DLD1 (cell line): ENCODE measurements around the gene F2R.
"Not testable (repeated sequence)": the region's sequence is repeated elsewhere in the genome, so short reads cannot be mapped to it uniquely, and the experiment has no call there.

ENCODE experiments used
- in situ Hi-C: cut with HindIII; loops from 2 replicates; pipeline ENCODE4 v1.10.0; 2017; ENCODE audit warnings: low sequenced_read_pairs

Gene F2R

GRCh38 chr5:76717222-76718083 lies 1.5 kb downstream of the F2R start:
- in situ Hi-C loops, result no loop called here

DNA sequence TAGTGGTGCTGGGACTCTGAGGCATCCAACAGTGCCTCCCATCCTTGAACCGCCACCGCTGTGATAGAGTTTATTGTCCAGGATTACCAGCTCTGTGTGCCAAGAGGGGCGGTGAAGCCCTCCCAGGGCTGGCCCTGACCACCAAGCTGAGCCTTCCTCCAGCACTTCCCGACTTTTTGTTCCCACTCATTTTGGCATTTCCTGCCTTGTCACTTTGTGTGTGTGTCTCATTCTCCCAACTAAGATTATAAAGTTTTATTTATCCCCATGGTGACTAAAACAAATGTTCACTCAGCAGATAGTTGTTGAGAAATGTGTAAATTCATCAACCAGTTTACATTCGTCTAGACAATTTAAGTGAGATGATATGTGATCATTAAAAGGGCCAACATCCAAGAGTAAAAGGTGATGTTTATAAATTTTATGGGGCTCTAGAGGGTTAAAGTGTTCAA lies 2.5 kb downstream of the F2R start:
- in situ Hi-C loops, result no loop called here

DNA sequence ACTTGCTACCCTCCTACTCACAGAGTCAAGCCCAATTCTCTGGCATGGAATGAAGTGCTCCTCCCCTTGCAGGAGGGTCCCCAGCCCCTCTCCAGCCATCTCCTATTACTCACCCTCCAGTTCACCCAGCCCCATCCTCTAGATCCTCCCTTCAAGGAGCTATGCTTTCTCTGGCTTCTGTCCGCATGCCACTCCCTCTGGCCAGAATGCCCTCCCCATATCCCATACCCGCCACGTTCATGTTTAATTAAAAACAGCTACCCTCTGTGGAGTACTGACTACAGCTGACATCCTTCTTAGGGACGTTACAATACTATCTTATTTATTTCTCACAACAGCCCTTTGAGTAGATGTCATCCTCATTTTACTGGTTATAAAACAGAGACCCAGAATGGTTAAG lies 3.0 kb downstream of the F2R start:
- in situ Hi-C loops, result no loop called here

GRCh38 chr5:76720988-76721569 lies 5.2 kb downstream of the F2R start:
- in situ Hi-C loops, result no loop called here

- in situ Hi-C loops, result no loop called here
These were observed 7.3 kb downstream of the F2R start for GRCh38 chr5:76723266-76723665.

- in situ Hi-C loops, result no loop called here
These were observed 8.0 kb downstream of the F2R start for GRCh38 chr5:76723906-76724305.

- in situ Hi-C loops, result no loop called here
These were observed 8.9 kb downstream of the F2R start for GRCh38 chr5:76724871-76725270.

GRCh38 chr5:76728965-76729364 lies 13.0 kb downstream of the F2R start:
- in situ Hi-C loops, result no loop called here

GRCh38 chr5:76729373-76730290 lies 13.7 kb downstream of the F2R start:
- in situ Hi-C loops, result no loop called here

DNA sequence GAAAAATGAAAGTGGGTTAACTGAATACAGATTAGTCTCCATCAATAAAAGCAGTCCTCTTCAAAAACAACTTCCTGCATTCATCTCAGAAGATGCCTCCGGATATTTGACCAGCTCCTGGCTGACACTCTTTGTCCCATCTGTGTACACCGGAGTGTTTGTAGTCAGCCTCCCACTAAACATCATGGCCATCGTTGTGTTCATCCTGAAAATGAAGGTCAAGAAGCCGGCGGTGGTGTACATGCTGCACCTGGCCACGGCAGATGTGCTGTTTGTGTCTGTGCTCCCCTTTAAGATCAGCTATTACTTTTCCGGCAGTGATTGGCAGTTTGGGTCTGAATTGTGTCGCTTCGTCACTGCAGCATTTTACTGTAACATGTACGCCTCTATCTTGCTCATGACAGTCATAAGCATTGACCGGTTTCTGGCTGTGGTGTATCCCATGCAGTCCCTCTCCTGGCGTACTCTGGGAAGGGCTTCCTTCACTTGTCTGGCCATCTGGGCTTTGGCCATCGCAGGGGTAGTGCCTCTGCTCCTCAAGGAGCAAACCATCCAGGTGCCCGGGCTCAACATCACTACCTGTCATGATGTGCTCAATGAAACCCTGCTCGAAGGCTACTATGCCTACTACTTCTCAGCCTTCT lies 16.6 kb downstream of the F2R start:
- in situ Hi-C loops, result no loop called here

DNA sequence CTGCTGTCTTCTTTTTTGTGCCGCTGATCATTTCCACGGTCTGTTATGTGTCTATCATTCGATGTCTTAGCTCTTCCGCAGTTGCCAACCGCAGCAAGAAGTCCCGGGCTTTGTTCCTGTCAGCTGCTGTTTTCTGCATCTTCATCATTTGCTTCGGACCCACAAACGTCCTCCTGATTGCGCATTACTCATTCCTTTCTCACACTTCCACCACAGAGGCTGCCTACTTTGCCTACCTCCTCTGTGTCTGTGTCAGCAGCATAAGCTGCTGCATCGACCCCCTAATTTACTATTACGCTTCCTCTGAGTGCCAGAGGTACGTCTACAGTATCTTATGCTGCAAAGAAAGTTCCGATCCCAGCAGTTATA lies 17.1 kb downstream of the F2R start:
- in situ Hi-C loops, result no loop called here

DNA sequence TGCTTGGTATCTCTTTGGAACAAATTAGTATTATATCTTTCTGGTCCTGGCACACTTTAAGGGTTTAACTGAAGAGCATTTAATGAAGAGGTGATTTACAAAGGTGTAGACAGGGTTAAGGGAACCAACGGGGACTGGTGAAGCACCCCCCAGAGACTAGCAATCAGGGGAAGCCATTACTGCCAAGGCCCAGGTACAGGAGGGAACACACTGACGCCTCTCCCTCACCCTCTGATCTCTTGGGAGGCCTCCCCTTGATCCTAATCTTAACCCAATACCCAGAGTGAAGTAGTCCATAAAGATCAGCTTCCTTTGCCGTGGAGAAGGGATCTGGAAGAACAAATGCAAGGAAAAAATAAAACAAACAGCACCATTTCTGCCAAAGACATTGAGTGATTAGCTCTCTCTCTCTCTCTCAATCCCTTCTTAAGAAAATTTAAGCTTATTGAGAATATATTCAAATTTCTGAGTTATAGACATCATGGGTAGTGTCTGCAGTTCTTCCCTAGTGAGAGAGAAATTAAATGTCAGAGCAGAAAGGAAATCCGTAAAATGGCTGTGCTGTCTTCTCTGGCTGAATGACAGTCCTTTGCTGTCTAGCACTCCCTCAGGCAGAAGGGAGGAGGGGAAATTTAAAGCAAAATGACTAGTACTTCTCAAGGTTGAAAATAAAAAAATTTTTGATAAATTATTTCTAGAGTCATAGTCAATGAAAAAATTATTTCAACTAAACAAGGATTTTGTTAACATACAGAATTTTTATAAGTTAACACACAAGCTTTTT lies 20.0 kb downstream of the F2R start:
- in situ Hi-C loops, result no loop called here

GRCh38 chr5:76736679-76737556 lies 21.0 kb downstream of the F2R start:
- in situ Hi-C loops, result no loop called here

- in situ Hi-C loops, result no loop called here
These were observed 21.9 kb downstream of the F2R start for GRCh38 chr5:76737846-76738245.

- in situ Hi-C loops, result not testable (repeated sequence)
These were observed 25.6 kb downstream of the F2R start for GRCh38 chr5:76741506-76741905.

DNA sequence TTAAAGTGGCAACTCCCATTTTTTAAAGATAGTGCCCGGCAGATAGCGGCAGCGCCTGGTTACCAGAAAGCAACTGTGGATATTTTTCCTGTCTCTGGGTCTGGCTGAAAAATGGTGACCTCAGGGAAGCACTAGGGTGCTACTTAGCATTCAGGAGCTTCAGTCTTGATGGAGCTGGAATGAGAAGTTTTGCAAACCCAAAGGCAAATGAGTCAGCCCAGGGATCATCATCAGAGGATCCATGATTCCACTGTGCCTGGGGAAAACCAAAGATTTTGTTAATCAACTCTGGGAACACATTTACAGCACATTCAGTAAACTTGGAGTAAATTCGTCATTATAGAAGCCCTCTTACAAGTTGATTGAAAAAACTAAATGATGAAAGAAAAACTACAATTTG lies 26.7 kb downstream of the F2R start:
- in situ Hi-C loops, result no loop called here

- in situ Hi-C loops, result no loop called here
These were observed 28.7 kb downstream of the F2R start for GRCh38 chr5:76744632-76745031.

DNA sequence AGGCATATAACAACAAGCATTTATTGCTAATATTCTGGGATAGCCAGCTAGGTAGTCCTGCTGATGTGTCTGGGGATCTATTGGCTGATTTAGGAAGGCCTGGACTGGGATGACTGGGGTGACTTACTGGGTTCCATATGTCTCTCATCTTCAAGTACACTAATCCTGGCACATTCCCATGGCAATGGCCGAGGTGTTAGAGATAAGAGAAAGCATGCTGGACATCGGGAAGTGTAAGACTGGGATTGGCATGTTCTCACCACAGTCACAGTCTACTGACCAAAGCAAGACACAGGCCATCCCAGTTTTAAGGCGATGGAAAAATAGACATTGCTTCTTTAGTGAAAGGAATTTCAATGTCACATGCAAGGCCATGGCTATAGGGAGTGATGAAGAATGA lies 29.7 kb downstream of the F2R start:
- in situ Hi-C loops, result no loop called here

DNA sequence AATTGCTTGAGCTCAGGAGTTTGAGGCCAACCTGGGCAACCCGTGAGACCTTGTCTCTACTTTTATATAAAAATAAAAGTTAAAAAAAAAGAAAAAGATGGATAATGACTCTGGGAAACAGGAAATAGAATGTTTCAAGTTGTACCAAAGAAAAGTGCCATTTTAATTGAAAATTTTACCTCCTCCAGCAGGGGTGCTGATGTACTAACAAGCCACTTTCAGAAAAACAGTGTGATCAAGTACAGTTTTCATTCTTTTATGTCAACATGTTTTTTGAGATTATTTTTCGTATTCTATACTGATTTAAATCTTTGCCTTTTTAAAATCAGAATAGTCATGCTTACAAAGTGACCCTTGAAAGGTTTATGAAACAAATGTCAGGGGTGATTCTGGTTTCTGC lies 30.8 kb downstream of the F2R start:
- in situ Hi-C loops, result no loop called here
